ENCODE results near the gene LRRC74B.

- TF ChIP-seq CTCF (IDR thresholded peaks at IDR 0.05) (no peak), POLR2A (IDR thresholded peaks at IDR 0.05) (no peak)
These were observed 22.3 kb downstream of the LRRC74B start for GRCh38 chr22:21067901-21068680.
